TTC549 (cell line): ENCODE results near the gene C2orf78.
A peak's percentile ranks its signal among the peaks of the same experiment; 100 is the strongest.
"Not testable (repeated sequence)": the region's sequence is repeated elsewhere in the genome, so short reads cannot be mapped to it uniquely, and the experiment has no call there.

Experiments used
- FAIRE-seq: peaks from 2 replicates; lab custom pipeline; 2012; peaks lifted over from hg19 to GRCh38; lab: Jason Lieb, UNC

The C2orf78 gene

GRCh38 chr2:73779467-73780236, 4.3 kb upstream of the C2orf78 start, which contains the start of gene DUSP11:
DUSP11 (minus strand) TSS chr2:73780103; CDS start chr2:73779974, 129 bp downstream.
- peak; percentile 79 for FAIRE-seq

- no peak for FAIRE-seq
Measured at GRCh38 chr2:73780237-73780582, 3.8 kb upstream of the C2orf78 start.

GRCh38 chr2:73783402-73783801, 581 bp upstream of the C2orf78 start:
- not testable (repeated sequence) for FAIRE-seq

- FAIRE-seq: no peak
Measured at GRCh38 chr2:73811878-73812277, 27.9 kb downstream of the C2orf78 start.

GRCh38 chr2:73812635-73813034, 28.7 kb downstream of the C2orf78 start:
- no peak for FAIRE-seq

- FAIRE-seq: no peak
Measured at GRCh38 chr2:73818296-73818695, 34.3 kb downstream of the C2orf78 start.

GRCh38 chr2:73821227-73821626, 37.2 kb downstream of the C2orf78 start:
- no peak for FAIRE-seq

- no peak for FAIRE-seq
Measured at GRCh38 chr2:73821669-73822068, 37.7 kb downstream of the C2orf78 start.

GRCh38 chr2:73822276-73822675, 38.3 kb downstream of the C2orf78 start:
- no peak for FAIRE-seq

- FAIRE-seq: no peak
Measured at GRCh38 chr2:73822991-73823390, 39.0 kb downstream of the C2orf78 start.

GRCh38 chr2:73823416-73823815, 39.4 kb downstream of the C2orf78 start:
- no peak for FAIRE-seq

- FAIRE-seq: peak; percentile 94
Measured at GRCh38 chr2:73823916-73824523, 40.0 kb downstream of the C2orf78 start.

GRCh38 chr2:73825408-73825807, 41.4 kb downstream of the C2orf78 start:
- no peak for FAIRE-seq

- peak; percentile 90 for FAIRE-seq
Measured at GRCh38 chr2:73827018-73827417, 43.0 kb downstream of the C2orf78 start.

GRCh38 chr2:73827660-73828388, 43.8 kb downstream of the C2orf78 start:
- FAIRE-seq: no peak

GRCh38 chr2:73828389-73828817, 44.4 kb downstream of the C2orf78 start:
- FAIRE-seq: no peak

- FAIRE-seq: peak; percentile 96
Measured at GRCh38 chr2:73828818-73829570, 45.0 kb downstream of the C2orf78 start, which contains the start of gene STAMBP. STAMBP (plus strand) TSS chr2:73828961; CDS start chr2:73830857, 1,896 bp downstream.

- FAIRE-seq: no peak
Measured at GRCh38 chr2:73830871-73831401, 47.0 kb downstream of the C2orf78 start.

- FAIRE-seq: no peak
Measured at GRCh38 chr2:73832930-73833329, 48.9 kb downstream of the C2orf78 start.

GRCh38 chr2:73836141-73836943, 52.4 kb downstream of the C2orf78 start:
- FAIRE-seq: no peak
